Activated CD4-positive, alpha-beta T cell treated with anti-CD3 and anti-CD28 coated beads, Interleukin-2, amount 10 ng/mL, durations not matched to agents 24 days and 14 days (primary cell): Measurements from ENCODE around the gene RAB20. TPM values are rescaled to one million over a fixed set of nuclear protein-coding genes. Genes with fewer than 3 reads are reported as not detected.

Source experiments
- DNase-seq: peaks from one replicate; pipeline ENCODE4 v3.0.0; 2022
- H3K27ac Mint-ChIP-seq: one replicate; pipeline ENCODE4 v1.8.0; 2022; ENCODE audit warnings: mild to moderate bottlenecking, mixed read lengths
- H3K27me3 Mint-ChIP-seq: one replicate; pipeline ENCODE4 v1.8.0; 2022; ENCODE audit warnings: mixed read lengths
- H3K36me3 Mint-ChIP-seq: one replicate; pipeline ENCODE4 v1.8.0; 2022; ENCODE audit warnings: low read depth, mild to moderate bottlenecking, mixed read lengths
- H3K4me1 Mint-ChIP-seq: one replicate; pipeline ENCODE4 v1.8.0; 2021; ENCODE audit warnings: mixed read lengths
- H3K4me3 Mint-ChIP-seq: one replicate; pipeline ENCODE4 v1.8.0; 2022; ENCODE audit warnings: mild to moderate bottlenecking, moderate library complexity, mixed read lengths
- H3K9me3 Mint-ChIP-seq: one replicate; pipeline ENCODE4 v1.8.0; 2021; ENCODE audit warnings: mixed read lengths
- intact Hi-C: fragments of 100-400 bp; cut with micrococcal nuclease; formaldehyde crosslinking; loops from one replicate; pipeline ENCODE4 v1.15.1; 2023
- total RNA-seq: library from RNA; stranded (reverse); gene quantifications from 2 replicates; pipeline ENCODE4 v1.2.3, GENCODE V29; 2022

Gene RAB20
- total RNA-seq, 1 donor from 2014 or later, result 2.8 TPM

DNA sequence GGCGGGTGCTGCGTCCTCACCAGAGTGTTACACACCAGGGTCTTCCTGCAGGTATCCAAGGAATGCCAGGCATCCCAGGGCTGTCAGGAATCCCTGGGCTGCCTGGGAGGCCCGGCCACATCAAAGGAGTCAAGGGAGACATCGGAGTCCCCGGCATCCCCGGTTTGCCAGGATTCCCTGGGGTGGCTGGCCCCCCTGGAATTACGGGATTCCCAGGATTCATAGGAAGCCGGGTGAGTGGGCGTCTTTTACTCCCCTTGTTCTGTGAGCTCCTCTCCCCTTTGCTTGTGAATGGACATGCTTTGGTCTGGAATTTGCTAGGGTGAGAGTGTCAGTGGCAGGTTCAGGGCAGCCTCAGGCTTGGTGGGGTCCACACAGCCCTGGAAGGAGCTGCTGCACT lies 75.9 kb downstream of the RAB20 start:
- Mint-ChIP-seq H3K27me3 (no peaks in the 10 kb centered on the region), H3K36me3 (no peaks in the 10 kb centered on the region), H3K4me1 (no peaks in the 10 kb centered on the region), H3K4me3 (no peak overlapping the region), H3K9me3 (no peaks in the 10 kb centered on the region), H3K27ac (no peak overlapping the region)
- intact Hi-C loops, result no loop called here
- DNase-seq, result no peak

DNA sequence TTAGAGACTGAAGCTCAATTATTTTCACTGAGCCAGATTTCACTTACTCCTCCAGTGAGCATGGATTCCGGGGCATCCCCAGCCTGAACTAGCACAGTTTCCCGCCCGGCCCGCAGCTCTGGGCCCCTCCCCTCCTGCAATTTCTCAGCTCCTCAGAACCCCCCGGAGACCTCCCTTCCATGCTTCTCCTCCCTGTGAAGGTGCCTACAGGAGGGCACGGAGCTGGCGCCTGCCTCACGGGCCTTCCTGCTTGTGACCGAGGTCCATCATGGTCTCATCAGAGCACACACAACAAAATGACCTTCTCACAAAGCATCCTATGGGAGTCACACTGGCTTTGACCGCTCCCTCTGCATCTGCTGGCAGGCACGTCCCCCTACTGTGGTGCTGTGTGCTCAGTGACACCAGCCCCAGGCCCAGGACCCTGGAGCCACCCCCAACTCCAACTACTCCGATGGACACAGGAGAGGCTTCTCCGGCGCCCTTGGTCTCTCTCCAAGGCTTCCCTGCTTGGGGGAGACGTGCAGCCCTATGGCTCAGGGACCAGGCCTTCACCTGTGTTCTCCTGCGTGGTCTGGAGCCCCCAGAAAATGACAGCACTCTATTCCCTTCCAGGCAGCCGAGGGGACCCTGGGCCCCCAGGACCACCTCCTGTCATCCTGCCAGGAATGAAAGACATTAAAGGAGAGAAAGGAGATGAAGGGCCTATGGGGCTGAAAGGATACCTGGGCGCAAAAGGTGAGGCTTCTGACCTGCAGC lies 77.1 kb downstream of the RAB20 start:
- H3K27ac Mint-ChIP-seq, result no peak overlapping the region
- H3K36me3 Mint-ChIP-seq, result no peaks in the 10 kb centered on the region
- intact Hi-C loops, result no loop called here
- H3K9me3 Mint-ChIP-seq, result no peaks in the 10 kb centered on the region
- H3K4me1 Mint-ChIP-seq, result no peaks in the 10 kb centered on the region
- no peak overlapping the region for H3K4me3 Mint-ChIP-seq
- no peaks in the 10 kb centered on the region for H3K27me3 Mint-ChIP-seq
- no peak for DNase-seq

DNA sequence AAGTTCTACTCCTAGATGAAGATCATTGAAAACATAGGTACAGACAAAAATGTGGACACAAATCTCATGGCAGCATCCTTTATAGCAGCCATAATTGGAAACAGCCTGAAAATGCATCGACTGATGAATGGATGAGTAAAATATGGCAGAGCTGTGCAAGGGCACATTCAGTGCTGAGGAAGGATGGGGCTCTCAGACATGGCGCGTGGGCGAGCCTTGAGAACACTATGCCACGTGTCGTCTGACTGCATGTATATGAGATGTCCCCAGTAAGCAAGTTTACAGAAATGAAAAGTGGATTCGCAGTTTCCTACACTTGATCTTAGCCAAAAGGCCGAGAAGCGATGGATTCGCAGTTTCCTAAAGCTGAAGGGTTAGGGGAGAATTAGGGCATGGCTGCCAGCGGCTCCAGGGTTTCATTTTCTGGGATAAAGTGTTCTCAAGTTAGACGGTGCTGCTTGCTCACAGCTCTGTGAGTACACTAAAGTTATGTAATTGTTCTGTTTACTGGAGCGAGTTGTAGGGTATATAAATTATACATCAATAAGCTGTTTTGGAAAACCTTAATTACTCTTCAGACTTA lies 78.0 kb downstream of the RAB20 start:
- Mint-ChIP-seq H3K4me1 (no peaks in the 10 kb centered on the region), H3K9me3 (no peaks in the 10 kb centered on the region), H3K27ac (no peak overlapping the region), H3K27me3 (no peaks in the 10 kb centered on the region), H3K4me3 (no peak overlapping the region), H3K36me3 (no peaks in the 10 kb centered on the region)
- intact Hi-C loops, result no loop called here
- DNase-seq, result no peak

DNA sequence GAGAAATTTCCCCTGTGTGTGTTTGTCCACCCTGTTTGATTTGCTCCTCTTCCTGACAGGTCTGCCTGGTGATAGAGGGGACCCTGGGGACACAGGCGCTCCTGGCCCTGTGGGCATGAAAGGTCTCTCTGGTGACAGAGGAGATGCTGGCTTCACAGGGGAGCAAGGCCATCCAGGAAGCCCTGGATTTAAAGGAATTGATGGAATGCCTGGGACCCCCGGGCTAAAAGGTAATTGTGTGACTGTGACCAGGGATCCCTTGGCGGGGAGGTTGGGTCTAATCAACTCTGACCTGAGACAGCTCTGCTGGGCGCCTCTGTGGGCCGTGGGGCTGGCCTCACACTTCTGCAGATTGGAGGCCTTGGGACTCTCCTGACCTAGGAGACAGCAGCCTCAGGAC lies 81.4 kb downstream of the RAB20 start:
- Mint-ChIP-seq H3K27ac (no peak overlapping the region), H3K4me3 (no peak overlapping the region), H3K27me3 (peaks cover 2% of the 10 kb centered on the region), H3K4me1 (no peaks in the 10 kb centered on the region), H3K9me3 (no peaks in the 10 kb centered on the region), H3K36me3 (no peaks in the 10 kb centered on the region)
- DNase-seq, result no peak
- intact Hi-C loops, result no loop called here

DNA sequence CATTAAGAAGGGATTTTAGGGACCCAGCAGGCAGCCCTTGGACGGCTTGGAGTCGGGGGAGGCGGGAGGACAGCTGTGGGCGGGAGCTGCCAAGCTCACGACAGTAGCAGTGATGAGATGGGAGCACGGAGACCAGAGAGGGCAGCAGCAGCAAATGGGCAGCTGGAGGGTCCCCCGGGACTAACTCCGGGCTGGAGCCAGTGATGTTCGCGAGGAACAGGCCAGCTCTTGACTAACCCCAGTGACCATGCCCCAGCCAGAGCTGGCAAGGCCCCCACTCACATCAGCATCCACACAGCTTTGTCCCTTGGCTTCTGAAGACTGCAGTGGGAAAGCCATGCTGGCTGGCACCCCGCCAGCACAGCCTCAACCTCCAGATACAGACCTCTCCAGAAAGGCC lies 81.9 kb downstream of the RAB20 start:
- no peak for DNase-seq
- Mint-ChIP-seq H3K36me3 (no peaks in the 10 kb centered on the region), H3K27ac (no peak overlapping the region), H3K4me3 (no peak overlapping the region), H3K4me1 (no peaks in the 10 kb centered on the region), H3K9me3 (no peaks in the 10 kb centered on the region), H3K27me3 (peaks cover 2% of the 10 kb centered on the region)
- intact Hi-C loops, result no loop called here

DNA sequence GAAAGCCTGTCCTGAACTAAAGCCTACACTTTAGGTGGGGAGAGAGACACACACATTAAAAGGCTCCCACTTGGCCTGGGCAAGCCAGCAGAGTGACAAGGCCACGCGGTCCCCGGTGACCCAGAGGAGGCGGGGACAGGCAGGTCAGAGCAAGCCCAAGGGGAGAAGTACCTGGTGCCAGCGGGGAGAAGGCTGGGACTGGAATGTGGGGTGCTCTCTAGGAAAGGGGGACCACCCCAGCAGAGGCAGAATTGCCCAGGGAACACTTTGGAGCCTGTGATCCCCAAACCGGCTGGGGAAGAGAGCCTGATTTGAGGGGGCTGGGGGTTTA lies 82.3 kb downstream of the RAB20 start:
- Mint-ChIP-seq H3K9me3 (no peaks in the 10 kb centered on the region), H3K36me3 (no peaks in the 10 kb centered on the region), H3K27ac (no peak overlapping the region), H3K4me3 (no peak overlapping the region), H3K27me3 (peaks cover 2% of the 10 kb centered on the region), H3K4me1 (no peaks in the 10 kb centered on the region)
- intact Hi-C loops, result no loop called here
- no peak for DNase-seq

DNA sequence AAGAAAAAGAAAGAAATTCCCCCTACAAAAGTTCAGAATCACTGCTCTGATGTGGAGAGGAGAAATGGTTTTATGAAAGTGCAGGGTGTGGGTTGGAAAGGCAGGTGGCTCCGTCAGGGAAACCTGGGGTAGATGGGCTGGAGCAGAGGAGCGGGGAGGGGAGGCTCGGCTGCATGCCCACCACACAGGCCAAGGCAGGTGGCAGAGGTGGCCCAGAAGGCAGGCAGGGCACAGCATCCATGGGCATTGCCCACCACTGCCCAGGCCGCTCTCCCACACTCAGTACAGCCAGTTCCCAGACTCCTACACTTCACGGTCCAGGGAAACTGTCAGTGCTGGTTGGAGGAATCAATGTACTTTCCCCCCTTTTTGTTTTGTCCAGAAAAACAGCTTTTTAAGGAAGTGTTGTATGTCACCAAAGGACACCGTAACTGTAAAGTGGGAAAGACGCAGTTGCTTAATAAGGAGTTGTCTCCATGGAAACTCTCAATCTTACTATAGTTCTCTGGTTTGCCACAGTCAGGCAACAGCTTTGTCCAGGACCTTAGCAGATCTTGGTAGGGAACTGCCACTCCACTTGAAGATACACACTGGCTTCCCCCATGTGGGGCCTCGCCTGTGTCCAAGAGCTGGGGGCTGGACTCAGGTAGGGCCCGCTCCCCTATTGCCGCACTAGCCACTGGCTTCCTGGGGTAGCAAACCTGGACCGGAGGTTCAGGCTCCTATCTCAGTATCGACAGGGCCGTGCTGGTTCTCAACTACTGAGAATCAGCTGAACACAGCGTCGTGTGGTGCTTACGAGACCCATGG lies 82.9 kb downstream of the RAB20 start:
- Mint-ChIP-seq H3K36me3 (no peaks in the 10 kb centered on the region), H3K27me3 (peaks cover 2% of the 10 kb centered on the region), H3K9me3 (no peaks in the 10 kb centered on the region), H3K4me3 (no peak overlapping the region), H3K27ac (no peak overlapping the region), H3K4me1 (no peaks in the 10 kb centered on the region)
- DNase-seq, result no peak
- intact Hi-C loops, result no loop called here

DNA sequence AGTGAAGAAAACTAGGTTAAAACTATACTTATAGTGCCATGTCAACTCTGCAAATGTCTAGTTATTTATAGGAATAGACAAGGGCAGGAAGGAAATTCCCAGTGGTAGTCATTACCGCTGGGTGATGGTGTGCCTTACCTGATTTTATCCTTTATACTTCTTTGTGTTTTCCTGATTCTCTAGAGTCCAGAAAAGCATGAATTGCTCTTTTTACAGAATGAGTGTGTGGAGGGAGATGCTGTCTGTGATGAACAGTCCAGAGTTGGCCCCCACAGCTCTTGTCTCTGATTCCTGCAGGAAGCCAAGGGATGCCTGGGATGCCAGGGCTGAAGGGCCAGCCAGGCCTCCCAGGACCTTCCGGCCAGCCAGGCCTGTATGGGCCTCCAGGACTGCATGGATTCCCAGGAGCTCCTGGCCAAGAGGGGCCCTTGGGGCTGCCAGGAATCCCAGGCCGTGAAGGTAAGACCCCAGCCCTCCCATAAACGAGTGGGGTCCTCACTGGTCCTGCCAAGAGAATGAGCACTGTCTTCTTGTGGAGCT lies 83.7 kb downstream of the RAB20 start:
- Mint-ChIP-seq H3K27me3 (peaks cover 2% of the 10 kb centered on the region), H3K4me3 (no peak overlapping the region), H3K9me3 (no peaks in the 10 kb centered on the region), H3K4me1 (no peaks in the 10 kb centered on the region), H3K27ac (no peak overlapping the region), H3K36me3 (no peaks in the 10 kb centered on the region)
- no peak for DNase-seq
- intact Hi-C loops, result no loop called here

DNA sequence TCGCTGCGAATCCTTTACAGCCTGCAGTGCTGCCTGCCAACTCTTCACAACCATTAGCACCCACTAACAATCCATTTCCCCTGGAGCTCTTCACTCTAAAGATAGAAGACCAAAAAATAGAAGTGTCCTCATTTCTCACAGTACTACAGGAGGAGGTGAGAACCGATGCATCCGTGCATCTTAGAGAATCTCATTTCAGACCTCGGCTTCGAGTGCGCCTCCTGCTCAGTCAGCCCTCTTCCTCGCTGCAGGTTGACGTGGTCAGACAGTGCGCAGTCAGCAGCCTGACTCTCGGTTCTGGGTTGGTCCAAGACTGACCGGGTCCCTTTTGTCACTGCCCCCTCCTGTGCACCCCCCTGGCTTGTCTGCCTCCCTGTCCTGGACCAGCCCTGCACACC lies 85.3 kb downstream of the RAB20 start:
- Mint-ChIP-seq H3K9me3 (no peaks in the 10 kb centered on the region), H3K4me3 (no peak overlapping the region), H3K36me3 (no peaks in the 10 kb centered on the region), H3K27ac (no peak overlapping the region), H3K4me1 (peaks cover 3% of the 10 kb centered on the region), H3K27me3 (peaks cover 4% of the 10 kb centered on the region)
- intact Hi-C loops, result no loop called here
- DNase-seq, result no peak

DNA sequence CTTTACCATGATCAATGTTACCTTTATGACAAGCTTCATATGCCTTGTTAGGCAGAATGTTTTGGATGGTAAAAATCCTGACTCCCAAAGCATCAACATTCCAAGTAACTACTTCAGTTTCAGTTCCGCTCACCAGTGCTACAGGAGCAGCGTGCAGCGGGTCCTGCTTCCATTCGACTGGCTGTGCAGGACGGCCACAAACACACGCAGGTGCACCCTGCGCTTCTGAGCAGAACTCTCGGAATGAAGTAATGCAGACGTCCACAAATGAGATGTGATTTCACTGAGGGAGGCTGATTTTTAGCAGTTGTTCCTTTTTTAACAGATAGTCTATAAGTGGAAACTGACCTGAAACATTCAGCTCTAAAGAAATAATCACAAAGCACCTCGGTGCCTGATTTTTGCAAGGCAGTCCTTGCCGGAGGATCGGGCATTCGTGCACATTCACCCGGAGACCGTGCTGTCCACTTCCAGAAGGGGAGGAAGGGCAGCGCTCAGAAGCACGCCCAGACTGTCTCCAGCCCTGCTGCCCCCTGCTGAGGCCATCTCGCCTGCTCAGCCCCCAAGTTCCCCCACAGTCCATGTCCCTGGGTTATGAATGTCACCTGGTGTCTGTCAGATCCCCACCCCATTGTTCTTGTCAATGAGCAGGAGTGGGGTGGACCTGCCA lies 85.8 kb downstream of the RAB20 start:
- no peak overlapping the region for H3K4me3 Mint-ChIP-seq

DNA sequence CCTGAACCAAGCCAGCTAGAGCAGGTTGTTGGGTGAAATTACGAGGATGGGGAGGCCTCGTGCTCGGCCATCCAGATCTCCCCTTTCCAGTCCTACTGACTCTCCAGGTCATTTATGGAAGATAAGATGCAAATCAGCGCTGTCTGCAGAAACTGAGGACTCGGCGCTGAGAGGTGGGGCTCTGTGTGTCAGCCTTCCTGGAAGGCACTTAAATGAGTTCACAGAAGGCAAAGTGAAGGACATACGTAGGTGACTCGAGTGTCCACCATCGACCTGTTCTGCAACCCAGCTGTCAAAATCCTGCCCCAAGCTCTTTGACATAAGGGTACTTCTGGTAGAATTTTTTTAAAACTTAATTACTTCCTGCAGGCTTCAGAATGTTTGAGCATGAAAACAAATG lies 86.4 kb downstream of the RAB20 start:
- no peak for DNase-seq
- H3K27ac Mint-ChIP-seq, result no peak overlapping the region
- H3K27me3 Mint-ChIP-seq, result peaks cover 11% of the 10 kb centered on the region
- H3K4me1 Mint-ChIP-seq, result peaks cover 3% of the 10 kb centered on the region
- no peaks in the 10 kb centered on the region for H3K9me3 Mint-ChIP-seq
- intact Hi-C loops, result no loop called here
- no peak overlapping the region for H3K4me3 Mint-ChIP-seq
- H3K36me3 Mint-ChIP-seq, result no peaks in the 10 kb centered on the region

More for the DNA sequence above, 85.8 kb downstream of the RAB20 start:
- Mint-ChIP-seq H3K27me3 (peaks cover 8% of the 10 kb centered on the region), H3K27ac (no peak overlapping the region), H3K36me3 (no peaks in the 10 kb centered on the region), H3K4me1 (peaks cover 3% of the 10 kb centered on the region), H3K9me3 (no peaks in the 10 kb centered on the region)
- DNase-seq, result no peak
- intact Hi-C loops, result no loop called here

DNA sequence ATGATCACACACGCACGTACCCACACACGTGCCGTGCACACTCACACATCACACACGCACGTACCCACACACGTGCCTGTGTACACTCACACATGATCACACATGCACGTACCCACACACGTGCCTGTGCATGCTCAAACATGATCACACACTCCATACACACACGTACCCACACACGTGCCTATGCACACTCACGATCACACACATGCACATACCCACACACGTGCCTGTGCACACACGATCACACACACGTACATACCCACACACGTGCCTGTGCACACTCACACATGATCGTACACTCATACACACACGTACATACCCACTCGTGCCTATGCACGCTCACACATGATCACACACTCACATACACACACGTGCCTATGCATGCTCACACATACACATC lies 86.8 kb downstream of the RAB20 start:
- H3K4me1 Mint-ChIP-seq, result peaks cover 3% of the 10 kb centered on the region
- H3K36me3 Mint-ChIP-seq, result no peaks in the 10 kb centered on the region
- peaks cover 11% of the 10 kb centered on the region for H3K27me3 Mint-ChIP-seq
- no peaks in the 10 kb centered on the region for H3K9me3 Mint-ChIP-seq
- DNase-seq, result no peak
- H3K27ac Mint-ChIP-seq, result no peak overlapping the region
- no peak overlapping the region for H3K4me3 Mint-ChIP-seq
- intact Hi-C loops, result no loop called here
